GM19099 (cell line): ENCODE results near the gene APOBEC2.

Experiments
- POLR2A ChIP-seq: IDR thresholded peaks from 3 replicates; pipeline ENCODE4 v1.6.1; 2011; ENCODE audit warnings: low read depth; ENCODE audit not compliant: insufficient read length; ENCODE audit errors: extremely low read depth

APOBEC2 gene

GRCh38 chr6:41053041-41053440 is at the start of gene APOBEC2:
TSS of gene APOBEC2 (plus strand) at chr6:41053202. CDS start at chr6:41053348, 146 bp downstream.
- no peak for TF ChIP-seq POLR2A

- no peak for TF ChIP-seq POLR2A
These were observed 45.0 kb upstream of the APOBEC2 start for GRCh38 chr6:41008011-41008410.

- TF ChIP-seq POLR2A = no peak
These were observed 43.3 kb upstream of the APOBEC2 start for GRCh38 chr6:41009669-41010068.

- TF ChIP-seq POLR2A = no peak
These were observed 41.3 kb upstream of the APOBEC2 start for GRCh38 chr6:41011673-41012072.

GRCh38 chr6:41013466-41014153 is 39.4 kb upstream of the APOBEC2 start:
- TF ChIP-seq POLR2A = no peak

GRCh38 chr6:41014780-41015179 is 38.2 kb upstream of the APOBEC2 start:
- TF ChIP-seq POLR2A = no peak

GRCh38 chr6:41017663-41018062 is 35.3 kb upstream of the APOBEC2 start:
- TF ChIP-seq POLR2A = no peak

GRCh38 chr6:41021832-41022231 is 31.2 kb upstream of the APOBEC2 start:
- TF ChIP-seq POLR2A = no peak

GRCh38 chr6:41022294-41022693 is 30.7 kb upstream of the APOBEC2 start:
- TF ChIP-seq POLR2A = no peak

GRCh38 chr6:41023114-41023513 is 29.9 kb upstream of the APOBEC2 start:
- no peak for TF ChIP-seq POLR2A

GRCh38 chr6:41025966-41026530 is 27.0 kb upstream of the APOBEC2 start:
- no peak for TF ChIP-seq POLR2A

GRCh38 chr6:41027241-41027640 is 25.8 kb upstream of the APOBEC2 start:
- no peak for TF ChIP-seq POLR2A

- peak; percentile 52 for TF ChIP-seq POLR2A
These were observed 25.0 kb upstream of the APOBEC2 start for GRCh38 chr6:41027799-41028560.

- no peak for TF ChIP-seq POLR2A
These were observed 24.2 kb upstream of the APOBEC2 start for GRCh38 chr6:41028561-41029412.

GRCh38 chr6:41032830-41033229 is 20.2 kb upstream of the APOBEC2 start:
- TF ChIP-seq POLR2A = no peak

GRCh38 chr6:41033776-41034175 is 19.2 kb upstream of the APOBEC2 start:
- no peak for TF ChIP-seq POLR2A

GRCh38 chr6:41036186-41036585 is 16.8 kb upstream of the APOBEC2 start:
- no peak for TF ChIP-seq POLR2A
